Endothelial cell of umbilical vein (primary cell): Measurements from ENCODE around the gene NOTCH1. TPM values are rescaled to one million over a fixed set of nuclear protein-coding genes. Genes with fewer than 3 reads are reported as not detected.

Experiments used
- BruUV-seq: library from RNA; stranded (reverse); fragments of 400-500 nt; replicated peaks from 2 replicates; lab custom pipeline; 2021; lab: Mats Ljungman, UMichigan
- CTCF ChIA-PET: fragments of 300-600, 350-600 bp; sonication (Branson Sonifier 250); formaldehyde crosslinking; loops from one replicate; lab custom pipeline; 2021; ENCODE audit warnings: antibody characterized with exemption, inconsistent platforms; lab: Charles Lee
- POLR2A ChIA-PET: fragments of 300-600, 350-600 bp; sonication (Branson Sonifier 250); formaldehyde crosslinking; loops from one replicate; lab custom pipeline; 2021; ENCODE audit warnings: antibody characterized with exemption, inconsistent platforms; lab: Charles Lee
- DNase-seq: peaks from one replicate; pipeline ENCODE4 v3.0.0-alpha.2; 2011; ENCODE audit warnings: low read depth, low spot score
- FAIRE-seq: peaks from 2 replicates; lab custom pipeline; 2011; peaks lifted over from hg19 to GRCh38; lab: Jason Lieb, UNC
- H2AFZ ChIP-seq: 2 replicates; pipeline ENCODE4 v1.6.0; 2012; ENCODE audit warnings: low read depth, low read length, control low read depth, inconsistent platforms
- H3K27ac ChIP-seq: 2 replicates; pipeline ENCODE4 v1.5.1; 2011; ENCODE audit warnings: low read depth, mild to moderate bottlenecking, control low read depth, low read length, moderate library complexity; ENCODE audit not compliant: insufficient read depth
- H3K27me3 ChIP-seq, 2 experiments: 2 replicates each; pipeline versions ENCODE4 v1.6.0 to v1.6.1; 2011; ENCODE audit warnings: low read length in 2 of 2, mixed read lengths in 1 of 2; ENCODE audit not compliant: control insufficient read depth in 2 of 2, insufficient read depth in 2 of 2
- H3K36me3 ChIP-seq, 2 experiments: 2 replicates in 1 of 2; 3 replicates in 1 of 2; pipeline ENCODE4 v1.5.1; 2011; ENCODE audit warnings: low read length in 2 of 2, mild to moderate bottlenecking in 1 of 2, moderate library complexity in 1 of 2; ENCODE audit not compliant: control insufficient read depth in 2 of 2, insufficient read depth in 2 of 2; ENCODE audit errors: extremely low read depth in 1 of 2
- H3K4me1 ChIP-seq: 3 replicates; pipeline ENCODE4 v1.5.1; 2011; ENCODE audit warnings: mild to moderate bottlenecking, low read length; ENCODE audit not compliant: control insufficient read depth, insufficient read depth; ENCODE audit errors: extremely low read depth
- H3K4me2 ChIP-seq: 2 replicates; pipeline ENCODE4 v1.6.1; 2011; ENCODE audit warnings: low read length, control low read depth, mixed read lengths; ENCODE audit not compliant: insufficient read depth
- H3K4me3 ChIP-seq, 3 experiments: fragments of 200-600 bp in 1 of 3; sonication (generic), shearing (Covaris generic) in 1 of 3; replicated peaks in 1 of 3; 2 replicates each; pipeline ENCODE4 v1.5.1; 2011 to 2016; ENCODE audit warnings: control low read depth in 3 of 3, low read length in 3 of 3, mild to moderate bottlenecking in 2 of 3, inconsistent platforms in 1 of 3, low read depth in 1 of 3, moderate library complexity in 1 of 3; ENCODE audit not compliant: insufficient read depth in 1 of 3
- H3K79me2 ChIP-seq: 2 replicates; pipeline ENCODE4 v1.6.0; 2012; ENCODE audit warnings: low read length, inconsistent platforms; ENCODE audit not compliant: control insufficient read depth, insufficient read depth
- H3K9ac ChIP-seq: replicated peaks from 2 replicates; pipeline ENCODE3; 2011; ENCODE audit warnings: low read length, control low read depth; ENCODE audit not compliant: insufficient read depth; ENCODE audit errors: extremely low read depth
- H3K9me1 ChIP-seq: replicated peaks from 3 replicates; pipeline ENCODE4 v1.6.0; 2011; ENCODE audit warnings: mild to moderate bottlenecking, low read length; ENCODE audit not compliant: control insufficient read depth, insufficient read depth; ENCODE audit errors: extremely low read depth
- H3K9me3 ChIP-seq: replicated peaks from 2 replicates; pipeline ENCODE4 v1.5.1; 2012; ENCODE audit warnings: low read length, inconsistent platforms; ENCODE audit not compliant: control insufficient read depth, insufficient read depth
- H4K20me1 ChIP-seq: replicated peaks from 2 replicates; pipeline ENCODE3; 2011; ENCODE audit warnings: mild to moderate bottlenecking, low read length; ENCODE audit not compliant: control insufficient read depth, insufficient read depth; ENCODE audit errors: extremely low read depth
- EZH2 ChIP-seq: IDR thresholded peaks from 2 replicates; pipeline ENCODE4 v1.6.1; 2012; ENCODE audit warnings: borderline replicate concordance, low read depth, mild to moderate bottlenecking, moderate library complexity, low read length, inconsistent platforms; ENCODE audit not compliant: severe bottlenecking
- FOS ChIP-seq: IDR thresholded peaks from 2 replicates; pipeline ENCODE4 v1.6.1; 2011; ENCODE audit warnings: mild to moderate bottlenecking, low read length, moderate library complexity, borderline replicate concordance; ENCODE audit not compliant: insufficient read depth
- GATA2 ChIP-seq: IDR thresholded peaks from 2 replicates; pipeline ENCODE4 v1.7.0; 2011; ENCODE audit warnings: low read depth, mild to moderate bottlenecking, moderate library complexity, mixed read lengths, low read length; ENCODE audit not compliant: insufficient read length, insufficient read depth
- JUN ChIP-seq: IDR thresholded peaks from 2 replicates; pipeline ENCODE4 v1.6.1; 2011; ENCODE audit warnings: borderline replicate concordance, low read depth; ENCODE audit not compliant: insufficient read length, insufficient read depth
- MYC ChIP-seq: IDR thresholded peaks from one replicate; pipeline ENCODE4 v1.6.1; 2011; ENCODE audit warnings: mild to moderate bottlenecking, low read depth, low read length
- POLR2A ChIP-seq: IDR thresholded peaks from 2 replicates; pipeline ENCODE4 v1.6.1; 2012; ENCODE audit warnings: low read depth, mild to moderate bottlenecking, control low read depth, low read length
- POLR2AphosphoS5 ChIP-seq: IDR thresholded peaks from 2 replicates; pipeline ENCODE4 v1.6.1; 2012; ENCODE audit warnings: low read depth, mild to moderate bottlenecking, control low read depth, low read length, moderate library complexity; ENCODE audit not compliant: insufficient read depth
- dilution Hi-C: fragments of 300-500 bp; cut with MboI; formaldehyde crosslinking; loops from one replicate; pipeline ENCODE4 v1.15.0; 2019; ENCODE audit warnings: low sequenced_read_pairs; ENCODE audit not compliant: extremely low pct_ligation_motif_present
- intact Hi-C: fragments of 100-400 bp; cut with micrococcal nuclease; formaldehyde crosslinking; loops from one replicate; pipeline ENCODE4 v1.10.0; 2022
- polyA plus RNA-seq, 4 experiments: library from polyadenylated mRNA; depleted of rRNA in 3 of 4; stranded (reverse) in 3 of 4; unstranded in 1 of 4; fragments of >200 nt; gene quantifications; 2 replicates each; pipeline versions ENCODE4 v1.2.1 to v1.2.3, GENCODE V29; 2011 to 2012; ENCODE audit warnings: missing spikeins in 1 of 4
- total RNA-seq: library from RNA; stranded (reverse); gene quantifications from 2 replicates; pipeline ENCODE4 v1.2.3, GENCODE V29; 2021
- TF ChIP-seq, protein P1 (sequence below), 2 donors: IDR thresholded peaks; 1 replicate in 1 of 2; 2 replicates in 1 of 2; pipeline ENCODE4 v1.5.1; 2011; ENCODE audit warnings: low read length in 2 of 2, mild to moderate bottlenecking in 2 of 2, moderate library complexity in 2 of 2, control low read depth in 1 of 2, inconsistent platforms in 1 of 2, low read depth in 1 of 2; ENCODE audit not compliant: insufficient read depth in 1 of 2; ENCODE audit errors: extremely low read depth in 1 of 2
- TF ChIP-seq, protein P2 (sequence below): IDR thresholded peaks from 2 replicates; pipeline ENCODE4 v1.6.1; 2011; ENCODE audit not compliant: insufficient read depth, insufficient read length

Gene NOTCH1
- total and polyA plus RNA-seq, 2 donors (not counting 3 experiments of a cell fraction or from before 2014, with no cell fraction given), result 31.7 to 153 TPM

DNA sequence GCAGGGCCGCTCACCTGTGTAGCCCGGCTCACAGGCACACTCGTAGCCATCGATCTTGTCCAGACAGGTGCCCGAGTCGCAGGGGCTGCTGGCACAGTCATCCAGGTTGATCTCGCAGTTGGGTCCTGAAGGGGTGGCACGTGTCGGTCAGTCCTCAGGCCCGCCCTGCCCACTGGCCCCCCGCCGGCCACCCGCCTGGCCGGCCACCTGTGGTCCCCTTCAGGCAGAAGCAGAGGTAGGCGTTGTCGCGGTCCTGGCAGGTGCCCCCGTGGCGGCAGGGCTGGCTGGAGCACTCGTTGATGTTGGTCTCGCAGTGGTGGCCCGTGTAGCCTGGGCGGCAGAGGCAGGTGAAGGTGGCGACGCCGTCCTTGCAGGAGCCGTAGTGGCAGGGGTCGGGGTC, 30.6 kb downstream of the NOTCH1 start:
- Histone ChIP-seq H3K9me3 (no peaks in the 10 kb centered on the region), H3K4me2 (no peak overlapping the region), H3K27ac (no peak overlapping the region), H3K4me3 (no peak overlapping the region), H3K9me1 (no peaks in the 10 kb centered on the region), H3K79me2 (peaks cover 14% of the 10 kb centered on the region), H3K4me1 (peaks cover 19% of the 10 kb centered on the region), H2AFZ (no peak overlapping the region), H3K36me3 (peaks cover 7 to 77% of the 10 kb centered on the region in 2 experiments), H3K27me3 (no peaks in the 10 kb centered on the region), H4K20me1 (no peaks in the 10 kb centered on the region), H3K9ac (no peak overlapping the region)
- DNase-seq (no peak), FAIRE-seq (no peak)
- dilution Hi-C loops, result no loop called here
- no peak for TF ChIP-seq FOS
- no peak for TF ChIP-seq POLR2A
- TF ChIP-seq POLR2AphosphoS5, result no peak
- TF ChIP-seq MYC, result no peak
- TF ChIP-seq EZH2, result no peak
- no peak for TF ChIP-seq GATA2
- no peak for TF ChIP-seq JUN
- TF ChIP-seq, protein P1, sequence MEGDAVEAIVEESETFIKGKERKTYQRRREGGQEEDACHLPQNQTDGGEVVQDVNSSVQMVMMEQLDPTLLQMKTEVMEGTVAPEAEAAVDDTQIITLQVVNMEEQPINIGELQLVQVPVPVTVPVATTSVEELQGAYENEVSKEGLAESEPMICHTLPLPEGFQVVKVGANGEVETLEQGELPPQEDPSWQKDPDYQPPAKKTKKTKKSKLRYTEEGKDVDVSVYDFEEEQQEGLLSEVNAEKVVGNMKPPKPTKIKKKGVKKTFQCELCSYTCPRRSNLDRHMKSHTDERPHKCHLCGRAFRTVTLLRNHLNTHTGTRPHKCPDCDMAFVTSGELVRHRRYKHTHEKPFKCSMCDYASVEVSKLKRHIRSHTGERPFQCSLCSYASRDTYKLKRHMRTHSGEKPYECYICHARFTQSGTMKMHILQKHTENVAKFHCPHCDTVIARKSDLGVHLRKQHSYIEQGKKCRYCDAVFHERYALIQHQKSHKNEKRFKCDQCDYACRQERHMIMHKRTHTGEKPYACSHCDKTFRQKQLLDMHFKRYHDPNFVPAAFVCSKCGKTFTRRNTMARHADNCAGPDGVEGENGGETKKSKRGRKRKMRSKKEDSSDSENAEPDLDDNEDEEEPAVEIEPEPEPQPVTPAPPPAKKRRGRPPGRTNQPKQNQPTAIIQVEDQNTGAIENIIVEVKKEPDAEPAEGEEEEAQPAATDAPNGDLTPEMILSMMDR (IDR thresholded peaks at IDR 0.05; ENCODE audit: extremely low read depth in 1 of 2, insufficient read depth in 1 of 2, low read depth in 1 of 2, low read length in 2 of 2), result no peak
- TF ChIP-seq, protein P2, sequence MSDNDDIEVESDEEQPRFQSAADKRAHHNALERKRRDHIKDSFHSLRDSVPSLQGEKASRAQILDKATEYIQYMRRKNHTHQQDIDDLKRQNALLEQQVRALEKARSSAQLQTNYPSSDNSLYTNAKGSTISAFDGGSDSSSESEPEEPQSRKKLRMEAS, result no peak
- BruUV-seq, result no TSS peak
- intact Hi-C loops, result no loop called here
- ChIA-PET CTCF (no interaction called here), POLR2A (no interaction called here)
